ENCODE measurements around the gene SPATA6L. TPM values are rescaled to one million over a fixed set of nuclear protein-coding genes. Genes with fewer than 3 reads are reported as not detected.

Gene SPATA6L
- total RNA-seq, 2 experiments from 2014 or later = 0.21 to 0.30 TPM

DNA sequence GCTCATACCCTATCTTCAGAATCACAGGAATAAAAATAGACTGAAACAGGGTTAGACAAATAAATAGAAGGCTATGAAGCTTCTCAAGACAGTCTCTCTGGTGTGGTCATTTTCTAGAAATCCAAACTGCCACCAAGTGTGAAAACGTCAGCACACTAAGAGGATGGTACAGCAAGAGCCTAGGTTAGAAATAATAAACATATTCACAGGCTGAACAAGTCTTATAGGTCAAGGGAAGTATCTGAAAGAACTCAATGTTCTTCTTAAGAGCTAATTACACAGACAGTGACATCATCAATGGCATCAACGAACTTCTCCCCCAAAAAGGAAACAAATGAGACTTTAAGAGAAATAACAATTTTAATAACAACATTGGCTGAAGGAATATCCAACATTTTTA is 26.9 kb downstream of the SPATA6L start:
- ATAC-seq (no peak), DNase-seq (no peak)
- ChIA-PET POLR2A (no interaction called here), CTCF (interaction anchor here (0.6 to 2.4 kb wide), 10 partner anchors 10 to 323 kb away, joined by 3 to 12 read pairs (median 4); no protein-coding TSS in a partner anchor)
- Mint-ChIP-seq H3K4me1 (peaks cover 4% of the 10 kb centered on the region), H3K27ac (no peak overlapping the region), H3K9me3 (ENCODE audit: low read depth) (no peaks in the 10 kb centered on the region), H3K27me3 (no peaks in the 10 kb centered on the region), H3K4me3 (no peak overlapping the region), H3K36me3 (ENCODE audit: low read depth) (no peaks in the 10 kb centered on the region)
- intact Hi-C loops (cut with DNase I, micrococcal nuclease) = loop anchor here in 1 of 2 experiments (5.0 kb wide), 1 partner anchor 257 kb away; no protein-coding TSS in a partner anchor

DNA sequence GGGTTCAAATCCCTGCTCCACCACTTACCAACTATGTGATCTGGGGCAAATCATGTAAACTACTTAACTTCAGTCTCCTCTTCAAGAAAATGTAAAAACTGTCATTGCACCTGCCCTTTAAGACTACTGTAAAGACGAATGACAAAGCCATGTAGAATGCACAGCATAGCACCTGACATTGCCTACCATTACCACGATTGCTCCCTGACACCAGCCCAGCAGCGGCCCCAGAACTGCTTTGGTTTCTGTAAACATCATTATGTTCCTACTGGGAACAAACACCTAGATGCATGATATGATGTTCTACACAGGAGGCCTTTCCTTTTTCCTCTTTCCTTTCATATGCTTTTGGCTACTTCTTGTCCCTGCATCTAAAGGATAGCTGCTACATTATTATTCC is 27.3 kb downstream of the SPATA6L start:
- H3K27me3 Mint-ChIP-seq = no peaks in the 10 kb centered on the region
- ChIA-PET POLR2A (no interaction called here), CTCF (interaction anchor here (0.6 to 2.4 kb wide), 6 partner anchors 10 to 323 kb away, joined by 3 to 9 read pairs (median 4); no protein-coding TSS in a partner anchor)
- no peak for ATAC-seq
- intact Hi-C loops (cut with DNase I, micrococcal nuclease) = loop anchor here in 1 of 2 experiments (5.0 kb wide), 1 partner anchor 257 kb away; no protein-coding TSS in a partner anchor
- no peaks in the 10 kb centered on the region for H3K36me3 Mint-ChIP-seq (ENCODE audit: low read depth)
- peaks cover 4% of the 10 kb centered on the region for H3K4me1 Mint-ChIP-seq
- no peak overlapping the region for H3K27ac Mint-ChIP-seq
- DNase-seq = no peak
- no peak overlapping the region for H3K4me3 Mint-ChIP-seq
- no peaks in the 10 kb centered on the region for H3K9me3 Mint-ChIP-seq (ENCODE audit: low read depth)

DNA sequence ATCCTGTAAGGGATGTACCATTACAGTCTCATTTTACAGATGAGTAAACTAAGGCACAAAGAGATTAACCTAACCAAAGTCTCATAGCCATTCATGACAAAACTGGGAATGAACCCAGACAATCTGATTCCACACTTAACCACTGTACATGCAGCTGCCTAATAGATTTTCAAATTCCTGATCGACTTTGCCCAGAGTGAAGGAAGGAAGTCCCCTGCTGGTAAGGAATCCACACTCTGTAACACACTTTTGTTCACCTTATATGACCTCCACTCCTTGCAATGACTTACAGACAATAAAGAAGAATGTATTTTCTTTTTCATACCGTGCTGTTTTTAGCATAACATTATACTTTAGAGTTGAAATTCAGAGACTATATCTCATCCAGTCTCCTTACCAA is 35.4 kb downstream of the SPATA6L start:
- intact Hi-C loops (cut with DNase I, micrococcal nuclease) = no loop called here
- ChIA-PET CTCF (interaction anchor here (0.8 kb wide), 1 partner anchor 244 kb away, joined by 4 read pairs; no protein-coding TSS in a partner anchor), POLR2A (no interaction called here)

DNA sequence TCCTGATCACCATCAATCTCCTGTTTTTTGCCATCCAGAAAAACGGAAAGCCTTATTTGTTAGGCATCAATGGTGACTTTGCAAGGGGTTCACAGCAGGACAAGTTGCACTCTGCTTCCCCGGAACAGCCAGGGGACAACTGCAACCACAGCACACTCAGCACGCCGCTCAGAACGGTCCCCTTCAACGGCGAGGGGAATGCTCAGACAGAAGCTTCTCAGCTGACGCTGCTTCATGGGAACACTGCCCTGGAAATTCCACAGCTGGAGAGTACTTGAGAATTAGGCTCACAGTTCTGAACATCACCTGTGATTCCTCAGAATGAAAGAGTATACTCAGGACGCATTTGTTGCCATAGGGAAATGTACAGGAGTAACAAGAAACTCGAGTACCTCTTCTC is 44.3 kb downstream of the SPATA6L start:
- POLR2A ChIA-PET = no interaction called here
- Mint-ChIP-seq H3K36me3 (ENCODE audit: low read depth) (peaks cover 4% of the 10 kb centered on the region), H3K4me3 (no peak overlapping the region)

More for the DNA sequence above, 35.4 kb downstream of the SPATA6L start:
- H3K4me3 Mint-ChIP-seq = no peak overlapping the region
- no peak for ATAC-seq
- H3K9me3 Mint-ChIP-seq (ENCODE audit: low read depth) = no peaks in the 10 kb centered on the region
- no peak overlapping the region for H3K27ac Mint-ChIP-seq
- H3K4me1 Mint-ChIP-seq = peaks cover 3% of the 10 kb centered on the region
- no peak for DNase-seq
- no peaks in the 10 kb centered on the region for H3K27me3 Mint-ChIP-seq
- no peaks in the 10 kb centered on the region for H3K36me3 Mint-ChIP-seq (ENCODE audit: low read depth)

DNA sequence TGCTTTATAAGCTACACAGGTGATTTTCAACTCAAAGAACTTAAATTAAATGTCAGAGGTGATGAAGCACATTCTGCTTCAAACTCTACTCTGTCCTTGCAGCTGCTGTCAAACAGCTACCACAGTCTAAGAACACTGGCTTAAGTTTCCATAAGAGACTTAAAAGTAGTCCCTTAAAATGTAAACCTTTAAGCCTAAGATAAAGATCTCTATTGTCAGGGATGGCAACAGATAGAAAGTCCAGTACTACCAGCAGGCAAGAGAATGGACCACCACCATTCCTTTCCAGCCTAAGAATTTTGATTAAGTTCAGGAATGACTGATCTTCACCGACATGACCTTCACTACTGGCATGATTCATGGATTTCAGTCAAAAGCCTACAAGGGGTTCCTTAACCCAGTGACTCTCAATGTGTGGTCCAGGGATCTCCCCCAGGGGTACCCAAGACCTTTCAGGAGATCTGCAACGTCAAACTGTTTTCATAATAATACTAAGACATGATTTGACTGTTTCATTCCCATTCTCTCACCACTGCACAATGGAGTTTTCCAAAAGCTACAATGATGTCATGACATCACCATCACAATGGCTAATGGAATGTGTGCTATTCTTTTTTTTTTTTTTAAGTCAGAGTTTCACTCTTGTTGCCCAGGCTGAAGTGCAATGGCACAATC is 45.3 kb downstream of the SPATA6L start:
- POLR2A ChIA-PET = no interaction called here
- no peak overlapping the region for H3K4me3 Mint-ChIP-seq
- intact Hi-C loops (cut with DNase I, micrococcal nuclease) = no loop called here

More for the DNA sequence above, 44.3 kb downstream of the SPATA6L start:
- intact Hi-C loops (cut with DNase I, micrococcal nuclease) = no loop called here
- peaks cover 15% of the 10 kb centered on the region for H3K4me1 Mint-ChIP-seq
- no peaks in the 10 kb centered on the region for H3K27me3 Mint-ChIP-seq
- H3K9me3 Mint-ChIP-seq (ENCODE audit: low read depth) = no peaks in the 10 kb centered on the region
- no peak overlapping the region for H3K27ac Mint-ChIP-seq
- no peak for ATAC-seq
- DNase-seq = no peak
- CTCF ChIA-PET = interaction anchor here (1.8 kb wide), 1 partner anchor 34 kb away, joined by 4 read pairs; no protein-coding TSS in a partner anchor

DNA sequence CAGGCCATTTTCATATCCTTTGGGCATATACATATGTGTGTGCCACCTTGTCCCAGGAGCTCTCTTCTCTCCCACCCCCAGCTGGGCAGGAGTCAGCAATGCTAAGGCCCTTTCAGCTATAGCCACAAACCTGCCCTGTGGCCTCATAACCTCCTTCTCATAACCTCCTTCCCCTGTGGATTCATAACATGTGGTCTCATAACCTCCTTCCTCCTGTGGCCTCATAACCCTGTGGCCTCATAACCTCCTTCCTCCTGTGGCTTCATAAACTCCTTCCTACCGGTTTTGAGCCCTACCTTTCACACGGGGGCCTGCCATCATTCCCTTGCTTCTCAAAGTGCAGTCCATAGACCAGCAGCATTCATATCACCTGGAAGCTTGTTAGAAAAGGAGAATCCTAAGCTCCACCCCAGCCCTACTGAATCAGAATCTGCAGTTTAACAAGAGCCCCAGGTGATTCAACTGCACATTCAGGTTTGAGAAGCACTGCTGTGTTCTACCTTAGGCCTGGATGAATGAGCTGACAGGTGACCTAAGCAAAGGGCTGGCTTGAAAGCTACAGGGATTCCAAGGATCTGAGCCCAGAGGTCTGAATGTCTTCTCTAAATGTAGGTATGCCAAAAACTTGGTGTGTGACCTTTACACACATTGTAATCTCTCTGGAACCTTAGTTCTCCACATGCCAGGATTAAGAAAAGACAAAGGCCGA is 46.1 kb downstream of the SPATA6L start:
- H3K4me1 Mint-ChIP-seq = peaks cover 20% of the 10 kb centered on the region
- H3K9me3 Mint-ChIP-seq (ENCODE audit: low read depth) = no peaks in the 10 kb centered on the region
- H3K36me3 Mint-ChIP-seq (ENCODE audit: low read depth) = peaks cover 4% of the 10 kb centered on the region
- no peak overlapping the region for H3K4me3 Mint-ChIP-seq
- intact Hi-C loops (cut with DNase I, micrococcal nuclease) = no loop called here
- DNase-seq = no peak
- CTCF ChIA-PET = interaction anchor here (2.3 kb wide), 1 partner anchor 16 kb away, joined by 9 read pairs; no protein-coding TSS in a partner anchor
- H3K27ac Mint-ChIP-seq = no peak overlapping the region
- H3K27me3 Mint-ChIP-seq = no peaks in the 10 kb centered on the region
- POLR2A ChIA-PET = no interaction called here
- ATAC-seq = peak; percentile 75

More for the DNA sequence above, 45.3 kb downstream of the SPATA6L start:
- Mint-ChIP-seq H3K36me3 (ENCODE audit: low read depth) (peaks cover 4% of the 10 kb centered on the region), H3K4me1 (peaks cover 15% of the 10 kb centered on the region), H3K27me3 (no peaks in the 10 kb centered on the region), H3K9me3 (ENCODE audit: low read depth) (no peaks in the 10 kb centered on the region), H3K27ac (no peak overlapping the region)
- no peak for DNase-seq
- ATAC-seq = peak; percentile 51
- CTCF ChIA-PET = interaction anchor here (2.3 kb wide), 1 partner anchor 16 kb away, joined by 9 read pairs; no protein-coding TSS in a partner anchor

DNA sequence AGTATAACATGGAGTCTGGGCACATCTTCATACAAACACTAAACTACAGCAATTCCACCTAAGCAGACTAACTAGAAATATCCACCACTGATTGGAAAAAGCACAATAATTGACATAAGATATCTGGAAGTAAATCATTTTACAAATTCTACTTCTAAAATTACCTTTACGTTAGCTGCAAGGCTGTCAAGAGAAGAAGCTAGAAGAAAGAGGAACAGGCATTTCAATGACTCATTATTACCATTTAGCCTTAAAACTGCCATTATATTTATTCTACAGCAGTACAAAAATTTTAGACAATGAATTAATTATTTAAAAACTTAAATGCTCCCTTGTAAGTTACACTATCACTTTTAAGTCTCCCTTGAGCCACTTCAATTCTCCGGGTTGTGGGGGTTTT is 47.6 kb downstream of the SPATA6L start:
- H3K27me3 Mint-ChIP-seq = no peaks in the 10 kb centered on the region
- H3K4me3 Mint-ChIP-seq = no peak overlapping the region
- no peak overlapping the region for H3K27ac Mint-ChIP-seq
- peaks cover 4% of the 10 kb centered on the region for H3K36me3 Mint-ChIP-seq (ENCODE audit: low read depth)
- ATAC-seq (no peak), DNase-seq (no peak)
- CTCF ChIA-PET = interaction anchor here (2.3 kb wide), 1 partner anchor 14 kb away, joined by 9 read pairs; no protein-coding TSS in a partner anchor
- peaks cover 20% of the 10 kb centered on the region for H3K4me1 Mint-ChIP-seq
- H3K9me3 Mint-ChIP-seq (ENCODE audit: low read depth) = no peaks in the 10 kb centered on the region
- POLR2A ChIA-PET = no interaction called here
- intact Hi-C loops (cut with DNase I, micrococcal nuclease) = no loop called here

DNA sequence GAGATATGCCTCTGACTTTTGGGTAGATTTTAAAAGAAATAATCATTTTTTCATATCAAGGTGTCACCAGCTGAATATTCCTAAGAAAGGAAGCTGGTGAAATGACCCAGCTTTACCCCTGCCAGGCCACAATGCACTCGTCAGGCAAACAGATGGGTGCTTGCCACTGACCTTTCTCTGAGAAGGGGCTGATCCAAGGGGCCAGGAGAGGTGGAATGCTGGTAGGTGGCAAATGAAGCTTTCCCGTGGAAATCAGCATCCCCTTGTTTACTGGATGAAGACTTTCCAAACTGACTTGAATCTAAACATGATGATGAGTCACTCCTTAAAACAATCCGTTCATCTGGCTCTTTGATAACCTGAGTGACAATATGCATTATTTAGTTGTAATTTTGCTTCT is 48.5 kb downstream of the SPATA6L start:
- ChIA-PET POLR2A (no interaction called here), CTCF (no interaction called here)
- no peak for DNase-seq
- Mint-ChIP-seq H3K9me3 (ENCODE audit: low read depth) (no peaks in the 10 kb centered on the region), H3K36me3 (ENCODE audit: low read depth) (peaks cover 4% of the 10 kb centered on the region), H3K4me1 (peaks cover 20% of the 10 kb centered on the region), H3K4me3 (no peak overlapping the region), H3K27ac (no peak overlapping the region), H3K27me3 (no peaks in the 10 kb centered on the region)
- ATAC-seq = no peak
- intact Hi-C loops (cut with DNase I, micrococcal nuclease) = no loop called here

DNA sequence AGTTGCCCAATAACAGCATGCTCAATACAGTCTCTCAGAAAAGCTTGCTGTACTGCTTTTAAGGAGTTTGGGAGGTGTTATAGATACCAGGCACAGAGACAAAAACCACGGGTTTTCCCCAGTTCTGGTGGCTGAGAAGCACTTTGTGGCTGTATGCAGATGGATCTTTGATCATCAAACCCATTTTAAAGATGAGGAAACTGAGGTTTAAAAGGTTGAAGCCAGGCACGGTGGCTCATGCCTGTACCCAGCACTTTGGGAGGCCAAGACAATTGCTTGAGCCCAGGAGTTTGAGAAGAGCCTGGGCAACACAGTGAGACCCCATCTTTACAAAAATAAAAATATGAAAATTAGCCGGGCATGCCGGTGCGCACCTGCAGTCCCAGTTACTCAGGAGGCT is 50.5 kb downstream of the SPATA6L start:
- ChIA-PET CTCF (no interaction called here), POLR2A (no interaction called here)
- no peak overlapping the region for H3K27ac Mint-ChIP-seq
- H3K36me3 Mint-ChIP-seq (ENCODE audit: low read depth) = no peaks in the 10 kb centered on the region
- H3K4me3 Mint-ChIP-seq = no peak overlapping the region
- no peak for DNase-seq
- H3K4me1 Mint-ChIP-seq = peaks cover 17% of the 10 kb centered on the region
- no peaks in the 10 kb centered on the region for H3K9me3 Mint-ChIP-seq (ENCODE audit: low read depth)
- H3K27me3 Mint-ChIP-seq = no peaks in the 10 kb centered on the region
- ATAC-seq = no peak
- intact Hi-C loops (cut with DNase I, micrococcal nuclease) = no loop called here

DNA sequence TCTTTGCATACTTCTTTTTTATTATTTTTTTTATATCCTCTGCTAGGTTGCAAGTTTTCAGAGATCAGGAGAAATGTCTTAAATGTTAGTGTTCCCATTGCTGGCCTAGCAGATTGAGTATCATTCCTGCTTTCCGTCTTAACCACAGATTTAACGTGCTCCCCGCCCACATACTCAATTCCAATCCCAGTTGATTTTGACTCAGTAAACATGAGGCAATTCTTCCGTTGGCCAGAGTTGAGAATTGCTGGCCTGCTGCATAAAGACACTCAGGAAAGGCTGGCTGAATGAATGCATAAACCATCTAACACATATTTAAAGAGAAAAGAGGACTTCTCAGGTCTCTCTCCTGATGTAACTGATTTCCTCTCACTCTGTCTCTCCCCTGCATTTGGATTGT is 51.0 kb downstream of the SPATA6L start:
- intact Hi-C loops (cut with DNase I, micrococcal nuclease) = no loop called here
- ATAC-seq (no peak), DNase-seq (no peak)
- Mint-ChIP-seq H3K4me1 (peaks cover 12% of the 10 kb centered on the region), H3K4me3 (no peak overlapping the region), H3K36me3 (ENCODE audit: low read depth) (no peaks in the 10 kb centered on the region), H3K27me3 (no peaks in the 10 kb centered on the region), H3K9me3 (ENCODE audit: low read depth) (no peaks in the 10 kb centered on the region), H3K27ac (no peak overlapping the region)
- ChIA-PET CTCF (interaction anchor here (3.1 kb wide), 1 partner anchor 11 kb away, joined by 19 read pairs; no protein-coding TSS in a partner anchor), POLR2A (no interaction called here)

DNA sequence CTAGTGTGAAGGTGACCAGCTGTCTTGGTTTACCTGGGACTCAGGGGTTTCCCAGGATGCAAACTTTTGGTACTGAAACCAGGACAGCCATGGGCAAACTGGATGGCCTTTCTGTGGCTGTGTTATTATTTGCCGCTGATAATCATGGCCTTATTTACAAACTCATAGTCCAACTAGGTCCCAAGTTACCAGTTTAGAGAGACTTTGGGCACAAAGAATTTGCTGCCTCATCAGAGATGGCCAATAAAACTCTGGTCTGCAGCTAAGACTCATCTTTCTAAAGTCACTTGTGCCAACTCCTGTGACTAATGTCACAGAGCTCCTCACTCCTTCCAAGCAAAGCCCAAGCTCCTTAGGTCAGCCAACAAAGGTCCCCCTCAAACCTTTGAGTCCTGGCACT is 51.7 kb downstream of the SPATA6L start:
- Mint-ChIP-seq H3K27ac (no peak overlapping the region), H3K4me3 (no peak overlapping the region), H3K36me3 (ENCODE audit: low read depth) (no peaks in the 10 kb centered on the region), H3K27me3 (no peaks in the 10 kb centered on the region), H3K9me3 (ENCODE audit: low read depth) (no peaks in the 10 kb centered on the region), H3K4me1 (peaks cover 6% of the 10 kb centered on the region)
- ChIA-PET CTCF (interaction anchor here (0.6 to 3.1 kb wide), 2 partner anchors 10 to 15 kb away, joined by 3 to 19 read pairs; no protein-coding TSS in a partner anchor), POLR2A (no interaction called here)
- intact Hi-C loops (cut with DNase I, micrococcal nuclease) = no loop called here
- ATAC-seq = no peak
- no peak for DNase-seq
